ENCODE data around the gene FCHO2.

- TF ChIP-seq, protein P1, sequence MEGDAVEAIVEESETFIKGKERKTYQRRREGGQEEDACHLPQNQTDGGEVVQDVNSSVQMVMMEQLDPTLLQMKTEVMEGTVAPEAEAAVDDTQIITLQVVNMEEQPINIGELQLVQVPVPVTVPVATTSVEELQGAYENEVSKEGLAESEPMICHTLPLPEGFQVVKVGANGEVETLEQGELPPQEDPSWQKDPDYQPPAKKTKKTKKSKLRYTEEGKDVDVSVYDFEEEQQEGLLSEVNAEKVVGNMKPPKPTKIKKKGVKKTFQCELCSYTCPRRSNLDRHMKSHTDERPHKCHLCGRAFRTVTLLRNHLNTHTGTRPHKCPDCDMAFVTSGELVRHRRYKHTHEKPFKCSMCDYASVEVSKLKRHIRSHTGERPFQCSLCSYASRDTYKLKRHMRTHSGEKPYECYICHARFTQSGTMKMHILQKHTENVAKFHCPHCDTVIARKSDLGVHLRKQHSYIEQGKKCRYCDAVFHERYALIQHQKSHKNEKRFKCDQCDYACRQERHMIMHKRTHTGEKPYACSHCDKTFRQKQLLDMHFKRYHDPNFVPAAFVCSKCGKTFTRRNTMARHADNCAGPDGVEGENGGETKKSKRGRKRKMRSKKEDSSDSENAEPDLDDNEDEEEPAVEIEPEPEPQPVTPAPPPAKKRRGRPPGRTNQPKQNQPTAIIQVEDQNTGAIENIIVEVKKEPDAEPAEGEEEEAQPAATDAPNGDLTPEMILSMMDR (IDR thresholded peaks at IDR 0.05; ENCODE audit: low read length) = no peak
- no peak for TF ChIP-seq EZH2 (IDR thresholded peaks at IDR 0.05; ENCODE audit: borderline replicate concordance, low read length)
Observed at GRCh38 chr5:72922422-72922821, 33.4 kb upstream of the FCHO2 start.
